HepG2 (cell line): Measurements from ENCODE around the gene MRPL18. TPM values are rescaled to one million over a fixed set of nuclear protein-coding genes. Genes with fewer than 3 reads are reported as not detected.

Source experiments
- EP300 ChIP-seq, 3 experiments: sonication (generic) in 1 of 3; formaldehyde crosslinking in 1 of 3; IDR thresholded peaks; 2 replicates each; pipeline versions ENCODE4 v1.5.1 to v1.6.1; 2011 to 2020; ENCODE audit warnings: low read depth in 2 of 3, low read length in 2 of 3, borderline replicate concordance in 1 of 3, improper control_type of control experiment in 1 of 3, mild to moderate bottlenecking in 1 of 3, missing genetic modification reagents in 1 of 3, moderate library complexity in 1 of 3
- HDAC1 ChIP-seq: sonication (generic); formaldehyde crosslinking; IDR thresholded peaks from 2 replicates; pipeline ENCODE4 v1.5.1; 2020; ENCODE audit warnings: mild to moderate bottlenecking, missing genetic modification reagents
- HNRNPL ChIP-seq: fragments of 200-400 bp; formaldehyde crosslinking; IDR thresholded peaks from 2 replicates; pipeline ENCODE4 v1.6.1; 2017; ENCODE audit warnings: mild to moderate bottlenecking, low read depth, low read length
- MAFF ChIP-seq: IDR thresholded peaks from 2 replicates; pipeline ENCODE4 v1.6.1; 2011; ENCODE audit warnings: low read depth, low read length, improper control_type of control experiment
- ONECUT2 ChIP-seq: sonication (generic); formaldehyde crosslinking; IDR thresholded peaks from 2 replicates; pipeline ENCODE4 v1.4.0; 2020; ENCODE audit warnings: missing genetic modification reagents
- PHF20 ChIP-seq: sonication (generic); formaldehyde crosslinking; IDR thresholded peaks from 2 replicates; pipeline ENCODE4 v1.5.0; 2020; ENCODE audit warnings: mild to moderate bottlenecking, missing genetic modification reagents
- SAP130 ChIP-seq: IDR thresholded peaks from 2 replicates; pipeline ENCODE4 v1.6.1; 2016; ENCODE audit warnings: low read depth
- SETDB1 ChIP-seq: sonication (generic); formaldehyde crosslinking; IDR thresholded peaks from 2 replicates; pipeline ENCODE4 v1.5.1; 2020; ENCODE audit warnings: missing genetic modification reagents, mild to moderate bottlenecking, borderline replicate concordance
- SOX6 ChIP-seq, 2 experiments: fragments of 450-650 bp in 1 of 2; sonication (generic) in 1 of 2; formaldehyde crosslinking in 1 of 2; IDR thresholded peaks; 2 replicates each; pipeline versions ENCODE4 v1.4.0 to v1.6.1; 2017 to 2020; ENCODE audit warnings: antibody characterized with exemption in 1 of 2, mild to moderate bottlenecking in 1 of 2, missing genetic modification reagents in 1 of 2
- WIZ ChIP-seq: sonication (generic); formaldehyde crosslinking; IDR thresholded peaks from 2 replicates; pipeline ENCODE4 v1.5.1; 2020; ENCODE audit warnings: mild to moderate bottlenecking, missing genetic modification reagents
- XRCC5 ChIP-seq: fragments of 200-400 bp; formaldehyde crosslinking; optimal IDR thresholded peaks from 2 replicates; pipeline ENCODE3; 2017; ENCODE audit warnings: mild to moderate bottlenecking, low read length
- ZFP36 ChIP-seq: fragments of 150-350 bp; IDR thresholded peaks from 2 replicates; pipeline ENCODE4 v1.6.1; 2018; ENCODE audit warnings: borderline replicate concordance, low read length, low read depth; ENCODE audit not compliant: partially characterized antibody
- ZMYM3 ChIP-seq: sonication (generic); formaldehyde crosslinking; IDR thresholded peaks from 2 replicates; pipeline ENCODE4 v1.5.1; 2020; ENCODE audit warnings: mild to moderate bottlenecking, missing genetic modification reagents
- ZNF546 ChIP-seq: sonication (generic); formaldehyde crosslinking; conservative IDR thresholded peaks from 2 replicates; pipeline ENCODE4 v1.8.1; 2023; ENCODE audit warnings: mild to moderate bottlenecking, missing genetic modification reagents
- ZSCAN20 ChIP-seq: sonication (generic); formaldehyde crosslinking; IDR thresholded peaks from 2 replicates; pipeline ENCODE4 v1.4.0; 2020; ENCODE audit warnings: missing genetic modification reagents, mild to moderate bottlenecking, borderline replicate concordance
- polyA plus RNA-seq, 8 experiments: library from polyadenylated mRNA; depleted of rRNA in 3 of 8; stranded (reverse) in 7 of 8; unstranded in 1 of 8; fragments of >200 nt; fragmentation: Illumina TruSeq in 4 of 8; extraction: Trizol in 4 of 8; gene quantifications; 2 replicates each; pipeline versions ENCODE4 v1.2.1 to v1.2.3, GENCODE V29; 2011 to 2016; ENCODE audit warnings: low read depth in 4 of 8, missing spikeins in 1 of 8, mixed read lengths in 1 of 8; ENCODE audit not compliant: insufficient read depth in 1 of 8
- total RNA-seq, 5 experiments: library from RNA; depleted of rRNA; stranded (reverse); fragments of >200 nt; fragmentation: Illumina TruSeq; extraction: Trizol; gene quantifications; 2 replicates each; pipeline ENCODE4 v1.2.3, GENCODE V29; 2016; ENCODE audit warnings: low read depth in 1 of 5
- TF ChIP-seq, protein P1 (sequence below): sonication (generic); formaldehyde crosslinking; IDR thresholded peaks from 2 replicates; pipeline ENCODE4 v1.4.0; 2020; ENCODE audit warnings: missing genetic modification reagents
- TF ChIP-seq, protein P2 (sequence below): sonication (generic); formaldehyde crosslinking; IDR thresholded peaks from 2 replicates; pipeline ENCODE4 v1.4.0; 2020; ENCODE audit warnings: missing genetic modification reagents; ENCODE audit errors: not compliant biosample characterization
- TF ChIP-seq, protein P3 (sequence below): sonication (generic); formaldehyde crosslinking; IDR thresholded peaks from 2 replicates; pipeline ENCODE4 v1.5.0; 2020; ENCODE audit warnings: mild to moderate bottlenecking, missing genetic modification reagents, borderline replicate concordance
- TF ChIP-seq, protein P4 (sequence below): sonication (generic); formaldehyde crosslinking; IDR thresholded peaks from 2 replicates; pipeline ENCODE4 v1.8.0; 2022; ENCODE audit warnings: missing genetic modification reagents, low read depth, mild to moderate bottlenecking, borderline replicate concordance

The MRPL18 gene
- total and polyA plus RNA-seq, 2 of the 13 experiments (the other 11 are each of a cell fraction or from before 2014, with no cell fraction given) = 85.6 to 176 TPM

DNA sequence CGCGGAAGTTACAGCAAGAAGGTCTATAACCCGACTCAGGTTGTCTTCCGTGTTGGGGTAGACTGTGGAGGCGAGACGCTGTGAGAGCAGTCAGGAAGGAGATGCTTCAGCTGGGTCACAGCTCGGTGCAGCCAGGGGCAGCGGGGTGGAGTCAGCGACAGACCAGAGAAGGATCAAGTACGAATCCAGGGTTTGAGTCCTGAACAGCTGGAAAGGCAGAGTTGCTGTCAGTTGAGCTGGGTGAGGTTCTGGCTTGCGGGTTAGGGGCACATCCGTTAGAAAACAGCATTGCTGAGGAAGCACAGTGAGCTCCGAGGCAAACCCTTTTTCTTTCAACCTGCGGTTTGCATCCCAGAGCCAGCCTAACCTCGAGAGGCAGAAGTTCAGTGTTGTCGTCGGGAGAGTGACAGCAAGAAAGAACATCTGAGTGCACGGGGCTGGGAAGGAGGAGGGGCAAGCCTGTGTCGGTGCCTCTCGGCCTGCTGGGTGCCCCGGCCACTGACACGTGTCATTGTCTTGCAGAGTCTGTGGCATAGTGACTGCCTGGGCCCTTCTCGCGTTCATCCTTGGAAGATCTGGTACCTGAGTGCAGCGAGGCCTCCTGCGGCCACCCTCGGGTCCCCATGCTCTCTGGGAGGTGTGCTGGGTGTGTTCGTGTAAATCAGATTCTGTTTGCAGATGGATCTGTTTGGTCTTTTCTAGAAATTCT, 29.8 kb downstream of the MRPL18 start (continued):
- TF ChIP-seq, protein P1, sequence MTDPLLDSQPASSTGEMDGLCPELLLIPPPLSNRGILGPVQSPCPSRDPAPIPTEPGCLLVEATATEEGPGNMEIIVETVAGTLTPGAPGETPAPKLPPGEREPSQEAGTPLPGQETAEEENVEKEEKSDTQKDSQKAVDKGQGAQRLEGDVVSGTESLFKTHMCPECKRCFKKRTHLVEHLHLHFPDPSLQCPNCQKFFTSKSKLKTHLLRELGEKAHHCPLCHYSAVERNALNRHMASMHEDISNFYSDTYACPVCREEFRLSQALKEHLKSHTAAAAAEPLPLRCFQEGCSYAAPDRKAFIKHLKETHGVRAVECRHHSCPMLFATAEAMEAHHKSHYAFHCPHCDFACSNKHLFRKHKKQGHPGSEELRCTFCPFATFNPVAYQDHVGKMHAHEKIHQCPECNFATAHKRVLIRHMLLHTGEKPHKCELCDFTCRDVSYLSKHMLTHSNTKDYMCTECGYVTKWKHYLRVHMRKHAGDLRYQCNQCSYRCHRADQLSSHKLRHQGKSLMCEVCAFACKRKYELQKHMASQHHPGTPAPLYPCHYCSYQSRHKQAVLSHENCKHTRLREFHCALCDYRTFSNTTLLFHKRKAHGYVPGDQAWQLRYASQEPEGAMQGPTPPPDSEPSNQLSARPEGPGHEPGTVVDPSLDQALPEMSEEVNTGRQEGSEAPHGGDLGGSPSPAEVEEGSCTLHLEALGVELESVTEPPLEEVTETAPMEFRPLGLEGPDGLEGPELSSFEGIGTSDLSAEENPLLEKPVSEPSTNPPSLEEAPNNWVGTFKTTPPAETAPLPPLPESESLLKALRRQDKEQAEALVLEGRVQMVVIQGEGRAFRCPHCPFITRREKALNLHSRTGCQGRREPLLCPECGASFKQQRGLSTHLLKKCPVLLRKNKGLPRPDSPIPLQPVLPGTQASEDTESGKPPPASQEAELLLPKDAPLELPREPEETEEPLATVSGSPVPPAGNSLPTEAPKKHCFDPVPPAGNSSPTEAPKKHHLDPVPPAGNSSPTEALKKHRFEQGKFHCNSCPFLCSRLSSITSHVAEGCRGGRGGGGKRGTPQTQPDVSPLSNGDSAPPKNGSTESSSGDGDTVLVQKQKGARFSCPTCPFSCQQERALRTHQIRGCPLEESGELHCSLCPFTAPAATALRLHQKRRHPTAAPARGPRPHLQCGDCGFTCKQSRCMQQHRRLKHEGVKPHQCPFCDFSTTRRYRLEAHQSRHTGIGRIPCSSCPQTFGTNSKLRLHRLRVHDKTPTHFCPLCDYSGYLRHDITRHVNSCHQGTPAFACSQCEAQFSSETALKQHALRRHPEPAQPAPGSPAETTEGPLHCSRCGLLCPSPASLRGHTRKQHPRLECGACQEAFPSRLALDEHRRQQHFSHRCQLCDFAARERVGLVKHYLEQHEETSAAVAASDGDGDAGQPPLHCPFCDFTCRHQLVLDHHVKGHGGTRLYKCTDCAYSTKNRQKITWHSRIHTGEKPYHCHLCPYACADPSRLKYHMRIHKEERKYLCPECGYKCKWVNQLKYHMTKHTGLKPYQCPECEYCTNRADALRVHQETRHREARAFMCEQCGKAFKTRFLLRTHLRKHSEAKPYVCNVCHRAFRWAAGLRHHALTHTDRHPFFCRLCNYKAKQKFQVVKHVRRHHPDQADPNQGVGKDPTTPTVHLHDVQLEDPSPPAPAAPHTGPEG (CRISPR knock-in tag) = no peak
- TF ChIP-seq ONECUT2 (CRISPR knock-in tag) (no peak), XRCC5 (no peak), PHF20 (CRISPR knock-in tag) (no peak), ZNF546 (0 out of 2 replicates have a peak, but pooled peaks have one; percentile 32), ZMYM3 (CRISPR knock-in tag) (no peak), SOX6 (IDR thresholded peaks at IDR 0.05) (no peak), SOX6 (CRISPR knock-in tag; IDR thresholded peaks at IDR 0.05) (0 out of 2 replicates have a peak, but pooled peaks have one; percentile 15), WIZ (CRISPR knock-in tag) (no peak), HDAC1 (CRISPR knock-in tag) (0 out of 2 replicates have a peak, but pooled peaks have one; percentile 42), SETDB1 (CRISPR knock-in tag) (no peak), MAFF (no peak), HNRNPL (no peak), SAP130 (no peak; the same call in 1 of the 2 replicates), ZSCAN20 (CRISPR knock-in tag) (no peak), EP300 (IDR thresholded peaks at IDR 0.05; ENCODE audit: low read depth in 2 of 2, low read length in 2 of 2) (no peak), EP300 (CRISPR knock-in tag; IDR thresholded peaks at IDR 0.05; ENCODE audit: borderline replicate concordance) (no peak), ZFP36 (no peak)
- TF ChIP-seq, protein P2, sequence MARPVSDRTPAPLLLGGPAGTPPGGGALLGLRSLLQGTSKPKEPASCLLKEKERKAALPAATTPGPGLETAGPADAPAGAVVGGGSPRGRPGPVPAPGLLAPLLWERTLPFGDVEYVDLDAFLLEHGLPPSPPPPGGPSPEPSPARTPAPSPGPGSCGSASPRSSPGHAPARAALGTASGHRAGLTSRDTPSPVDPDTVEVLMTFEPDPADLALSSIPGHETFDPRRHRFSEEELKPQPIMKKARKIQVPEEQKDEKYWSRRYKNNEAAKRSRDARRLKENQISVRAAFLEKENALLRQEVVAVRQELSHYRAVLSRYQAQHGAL (CRISPR knock-in tag) = no peak
- TF ChIP-seq, protein P3, sequence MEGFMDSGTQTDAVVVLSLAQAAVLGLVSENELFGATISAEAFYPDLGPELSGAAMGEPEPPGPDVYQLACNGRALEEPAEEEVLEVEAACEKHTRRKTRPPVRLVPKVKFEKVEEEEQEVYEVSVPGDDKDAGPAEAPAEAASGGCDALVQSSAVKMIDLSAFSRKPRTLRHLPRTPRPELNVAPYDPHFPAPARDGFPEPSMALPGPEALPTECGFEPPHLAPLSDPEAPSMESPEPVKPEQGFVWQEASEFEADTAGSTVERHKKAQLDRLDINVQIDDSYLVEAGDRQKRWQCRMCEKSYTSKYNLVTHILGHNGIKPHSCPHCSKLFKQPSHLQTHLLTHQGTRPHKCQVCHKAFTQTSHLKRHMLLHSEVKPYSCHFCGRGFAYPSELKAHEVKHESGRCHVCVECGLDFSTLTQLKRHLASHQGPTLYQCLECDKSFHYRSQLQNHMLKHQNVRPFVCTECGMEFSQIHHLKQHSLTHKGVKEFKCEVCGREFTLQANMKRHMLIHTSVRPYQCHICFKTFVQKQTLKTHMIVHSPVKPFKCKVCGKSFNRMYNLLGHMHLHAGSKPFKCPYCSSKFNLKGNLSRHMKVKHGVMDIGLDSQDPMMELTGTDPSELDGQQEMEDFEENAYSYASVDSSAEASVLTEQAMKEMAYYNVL = no peak
- TF ChIP-seq, protein P4, sequence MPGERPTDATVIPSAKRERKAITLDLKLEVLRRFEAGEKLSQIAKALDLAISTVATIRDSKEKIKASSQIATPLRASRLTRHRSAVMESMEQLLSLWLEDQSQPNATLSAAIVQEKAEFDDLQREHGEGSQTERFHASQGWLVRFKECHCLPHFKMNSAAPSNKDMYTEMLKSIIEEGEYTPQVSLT (CRISPR knock-in tag) = no peak
